ENCODE data around the gene NETO2.
"Not testable (repeated sequence)": the region's sequence is repeated elsewhere in the genome, so short reads cannot be mapped to it uniquely, and the experiment has no call there.

The NETO2 gene

DNA sequence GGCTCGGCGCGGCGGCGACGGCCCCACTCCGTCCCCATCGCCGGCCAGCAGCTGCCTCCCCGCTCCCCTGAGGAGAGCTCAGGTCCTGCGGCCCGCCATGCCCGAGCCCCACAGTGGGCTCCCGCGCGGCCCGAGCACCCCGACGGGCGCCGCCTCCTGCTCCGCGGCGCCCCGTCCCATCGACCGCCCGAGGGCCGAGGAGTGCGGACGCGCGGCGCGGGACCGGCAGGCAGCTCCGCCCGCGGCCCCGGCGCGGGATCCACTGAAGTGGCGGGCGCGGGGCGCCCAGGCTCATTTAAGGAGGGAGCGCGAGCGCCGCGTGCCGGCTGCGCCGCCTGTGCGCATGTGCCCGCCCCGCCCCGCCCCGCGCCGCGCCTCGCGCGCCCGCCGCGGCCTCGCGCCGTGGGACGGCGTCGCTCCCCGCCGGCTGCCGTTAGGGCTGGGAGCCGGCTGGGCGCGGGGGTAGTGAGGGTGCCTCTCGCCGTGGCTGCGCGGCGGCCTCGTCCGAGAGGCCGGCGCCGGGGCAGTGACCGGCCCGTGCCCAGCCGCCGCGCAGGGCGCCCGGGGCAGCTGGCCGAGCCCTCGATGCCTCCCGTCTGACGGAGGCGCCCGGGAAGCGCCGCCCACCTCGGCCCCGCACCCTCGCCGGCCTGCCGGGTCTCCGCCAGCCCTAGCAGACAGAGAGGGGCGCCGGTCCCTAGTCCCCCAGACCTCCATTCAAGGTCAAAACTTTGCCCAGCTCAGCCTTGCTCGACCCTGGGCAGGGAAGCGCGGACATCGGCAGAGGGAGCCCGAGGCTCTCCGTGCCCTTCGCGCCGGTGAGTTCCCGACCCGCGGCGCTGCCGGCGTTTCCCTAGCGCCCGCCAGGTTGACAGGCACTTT is at the start of gene NETO2:
NETO2 (minus strand) TSS at position 269 of the 882 bp plus-strand sequence. CDS start 333 bp downstream, outside the sequence.
- no peak for DNase-seq (ENCODE audit: low spot score)
- no peak for FAIRE-seq

- no peak for DNase-seq (ENCODE audit: low spot score)
- FAIRE-seq: no peak
Measured at GRCh38 chr16:47182318-47182717, 38.6 kb upstream of the NETO2 start.

- not testable (repeated sequence) for DNase-seq (ENCODE audit: low spot score); FAIRE-seq
Measured at GRCh38 chr16:47181066-47181465, 37.3 kb upstream of the NETO2 start.

- FAIRE-seq (no peak), DNase-seq (ENCODE audit: low spot score) (no peak)
Measured at GRCh38 chr16:47180073-47180472, 36.3 kb upstream of the NETO2 start.

GRCh38 chr16:47175152-47175551 is 31.4 kb upstream of the NETO2 start:
- DNase-seq (ENCODE audit: low spot score) (no peak), FAIRE-seq (no peak)

DNA sequence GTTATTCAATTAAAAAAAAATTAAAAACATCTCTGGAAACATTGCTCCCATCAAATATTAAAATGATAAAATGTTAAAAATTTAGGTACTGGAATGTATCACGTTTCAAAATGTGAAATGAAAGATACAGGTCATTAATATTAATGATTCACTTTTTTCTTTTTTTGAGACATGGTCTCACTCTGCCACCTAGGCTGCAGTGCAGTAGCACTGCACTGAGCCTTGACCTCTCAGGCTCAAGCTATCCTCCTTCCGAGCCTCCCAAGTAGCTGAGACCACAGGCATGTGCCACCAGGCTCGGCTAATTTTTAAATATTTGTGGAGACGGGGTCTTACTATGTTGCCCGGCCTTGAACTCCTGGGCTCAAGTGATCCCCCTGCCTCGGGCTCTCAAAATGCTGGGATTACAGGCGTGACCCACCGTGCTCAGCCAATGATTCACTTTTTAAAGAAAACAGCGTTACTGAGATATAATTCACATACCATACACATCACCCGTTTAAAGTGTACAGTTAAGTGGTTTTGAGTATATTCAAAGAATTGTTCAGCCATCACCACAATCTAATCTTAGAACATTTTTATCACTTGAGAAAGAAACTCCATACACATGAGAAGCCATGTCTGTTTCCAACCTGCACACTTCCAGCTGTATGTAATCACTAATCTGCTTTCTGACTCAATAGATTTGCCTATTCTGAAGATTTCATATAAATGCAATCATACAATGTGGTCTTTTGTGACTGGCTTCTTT is 19.1 kb upstream of the NETO2 start:
- FAIRE-seq (no peak), DNase-seq (ENCODE audit: low spot score) (no peak)

GRCh38 chr16:47161464-47161863 is 17.7 kb upstream of the NETO2 start:
- FAIRE-seq: no peak
- no peak for DNase-seq (ENCODE audit: low spot score)

- DNase-seq (ENCODE audit: low spot score) (no peak), FAIRE-seq (no peak)
Measured at GRCh38 chr16:47160422-47160821, 16.7 kb upstream of the NETO2 start.

DNA sequence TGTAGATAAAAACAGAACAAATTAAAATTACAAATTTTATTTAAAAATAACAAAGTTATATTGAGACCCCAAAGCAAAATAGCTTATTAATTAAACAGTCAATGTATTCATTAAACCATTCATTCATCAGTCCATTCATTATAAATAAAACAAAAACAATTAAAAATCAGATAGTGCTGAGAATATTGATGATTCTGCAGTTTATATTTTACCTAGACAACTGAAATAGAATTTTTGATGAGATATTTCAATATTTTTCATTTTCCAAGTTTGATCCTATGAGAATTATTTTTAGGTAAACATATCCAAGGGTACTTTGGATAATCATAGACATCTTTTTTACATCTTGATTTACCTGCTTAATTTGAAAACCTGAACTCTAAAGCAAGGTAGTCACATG is 15.2 kb upstream of the NETO2 start:
- no peak for FAIRE-seq
- DNase-seq (ENCODE audit: low spot score): no peak

DNA sequence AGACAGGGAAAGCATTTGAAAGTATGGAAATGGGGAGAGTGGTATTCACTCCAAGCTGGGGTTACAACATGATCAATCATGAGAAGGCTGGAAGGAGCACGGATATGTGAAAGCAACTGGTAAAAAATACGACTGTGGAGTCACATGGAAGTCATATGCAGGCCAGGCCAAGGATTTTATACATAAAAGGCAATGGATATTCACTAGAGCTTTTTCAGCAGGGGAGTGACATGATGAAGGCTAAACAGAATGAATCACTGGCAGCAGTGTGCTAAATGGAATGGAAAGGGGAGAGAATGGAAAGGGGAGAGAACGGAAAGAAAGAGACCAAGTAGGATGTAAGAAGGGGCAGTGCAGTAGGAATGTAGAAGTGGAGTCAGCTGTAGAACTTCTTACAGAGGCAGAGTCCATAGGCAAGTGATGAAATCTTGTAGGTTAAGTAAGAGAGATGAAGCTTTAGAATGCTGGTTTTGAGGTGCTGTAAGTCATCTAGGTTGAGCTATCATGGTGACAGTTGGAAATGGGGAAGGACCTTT is 13.0 kb upstream of the NETO2 start:
- no peak for FAIRE-seq
- no peak for DNase-seq (ENCODE audit: low spot score)

DNA sequence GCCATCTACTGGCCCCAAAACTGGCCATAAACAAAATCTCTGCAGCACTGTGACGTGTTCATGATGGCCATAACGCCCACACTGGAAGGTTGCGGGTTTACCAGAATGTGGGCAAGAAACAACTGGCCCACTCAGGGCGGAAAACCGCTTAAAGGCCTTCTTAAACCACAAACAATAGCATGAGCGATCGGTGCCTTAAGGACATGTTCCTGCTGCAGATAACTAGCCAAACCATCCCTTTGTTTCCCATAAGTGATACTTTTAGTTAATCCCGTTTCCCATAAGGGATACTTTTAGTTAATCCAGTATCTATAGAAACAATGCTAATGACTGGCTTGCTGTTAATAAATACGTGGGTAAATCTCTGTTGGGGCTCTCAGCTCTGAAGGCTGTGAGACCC is 8.8 kb upstream of the NETO2 start:
- not testable (repeated sequence) for FAIRE-seq

GRCh38 chr16:47150067-47150466 is 6.3 kb upstream of the NETO2 start:
- FAIRE-seq (no peak), DNase-seq (ENCODE audit: low spot score) (no peak)

More for the DNA sequence above, 8.8 kb upstream of the NETO2 start:
- not testable (repeated sequence) for DNase-seq (ENCODE audit: low spot score)

DNA sequence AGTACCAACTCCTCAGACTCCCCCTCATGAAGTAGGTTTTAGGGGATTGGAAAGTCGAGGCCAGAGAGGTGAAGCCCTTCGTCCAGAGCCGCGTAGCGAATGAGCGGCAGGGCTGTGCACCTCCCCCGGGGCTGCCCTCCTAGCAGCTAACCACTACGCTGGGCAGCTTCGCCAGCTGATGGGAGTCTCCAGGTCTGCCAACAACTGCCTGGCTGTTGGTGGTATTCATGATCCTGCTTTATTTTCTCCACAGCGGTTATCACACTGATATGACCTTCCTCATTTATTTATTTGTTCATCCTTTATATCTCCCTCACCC is 773 bp upstream of the NETO2 start:
- DNase-seq (ENCODE audit: low spot score): no peak
- no peak for FAIRE-seq

GRCh38 chr16:47142821-47143676 is 696 bp downstream of the NETO2 start:
- FAIRE-seq: no peak
- no peak for DNase-seq (ENCODE audit: low spot score)

DNA sequence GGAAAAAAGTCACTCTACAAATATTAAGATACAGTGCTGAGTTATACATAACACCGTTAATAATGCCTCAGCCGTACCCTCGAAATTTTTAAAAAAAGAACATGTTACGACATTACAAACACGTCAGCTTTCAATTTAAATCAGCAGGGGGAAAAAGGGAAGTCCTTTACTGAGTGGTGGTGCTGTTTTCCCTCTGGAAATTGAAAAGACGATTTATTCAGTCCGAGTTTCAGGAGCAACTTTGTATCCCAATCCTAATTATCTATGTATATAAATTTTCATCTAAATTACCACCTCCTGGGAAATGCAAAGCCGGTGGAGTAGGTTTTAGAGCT is 1.3 kb downstream of the NETO2 start:
- FAIRE-seq: no peak

GRCh38 chr16:47141773-47142485 is 1.8 kb downstream of the NETO2 start:
- peak; percentile 57 for DNase-seq (ENCODE audit: low spot score)
- FAIRE-seq: no peak

More for the DNA sequence above, 1.3 kb downstream of the NETO2 start:
- DNase-seq (ENCODE audit: low spot score): no peak

GRCh38 chr16:47140686-47141085 is 3.1 kb downstream of the NETO2 start:
- FAIRE-seq: no peak
- no peak for DNase-seq (ENCODE audit: low spot score)

- FAIRE-seq (no peak), DNase-seq (ENCODE audit: low spot score) (no peak)
Measured at GRCh38 chr16:47139561-47140185, 4.1 kb downstream of the NETO2 start.

- DNase-seq (ENCODE audit: low spot score); FAIRE-seq: not testable (repeated sequence)
Measured at GRCh38 chr16:47137925-47138324, 5.8 kb downstream of the NETO2 start.

DNA sequence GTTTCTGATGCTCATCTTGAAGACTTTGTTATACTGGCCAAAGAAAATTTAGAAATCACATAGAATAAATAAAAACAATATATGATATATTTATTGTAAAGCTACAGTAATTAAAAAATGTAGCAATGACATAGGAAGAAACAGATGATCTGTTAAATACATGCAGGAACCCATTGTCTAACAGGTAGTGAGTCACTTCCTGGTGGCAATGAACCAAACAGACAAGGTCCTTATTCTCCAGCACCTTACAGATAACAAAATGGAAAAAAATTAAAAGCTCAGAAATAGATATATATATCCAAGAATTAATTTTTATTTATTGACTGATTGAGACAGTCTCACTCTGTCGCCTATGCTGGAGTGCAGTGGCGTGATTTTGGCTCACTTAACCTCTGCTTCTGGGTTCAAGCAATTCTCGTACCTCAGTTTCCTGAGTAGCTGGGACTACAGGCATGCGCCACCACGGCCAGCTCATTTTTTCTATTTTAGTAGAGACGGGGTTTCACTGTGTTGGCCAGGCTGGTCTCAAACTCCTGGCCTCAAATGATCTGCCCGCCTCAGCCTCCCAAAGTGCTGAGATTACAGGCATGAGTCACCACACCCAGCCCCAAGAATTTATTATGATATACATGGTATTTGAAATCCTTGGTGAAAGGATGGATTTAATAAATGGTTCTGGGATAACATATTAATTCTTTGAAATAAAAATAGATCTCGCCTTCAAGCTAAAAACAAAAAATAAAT is 7.5 kb downstream of the NETO2 start:
- FAIRE-seq: no peak
- peak; percentile 26 for DNase-seq (ENCODE audit: low spot score)

Measured in urothelium cell line (cell line).